ENCODE results near the gene LIF.
A peak's percentile ranks its signal among the peaks of the same experiment; 100 is the strongest.

LIF gene

DNA sequence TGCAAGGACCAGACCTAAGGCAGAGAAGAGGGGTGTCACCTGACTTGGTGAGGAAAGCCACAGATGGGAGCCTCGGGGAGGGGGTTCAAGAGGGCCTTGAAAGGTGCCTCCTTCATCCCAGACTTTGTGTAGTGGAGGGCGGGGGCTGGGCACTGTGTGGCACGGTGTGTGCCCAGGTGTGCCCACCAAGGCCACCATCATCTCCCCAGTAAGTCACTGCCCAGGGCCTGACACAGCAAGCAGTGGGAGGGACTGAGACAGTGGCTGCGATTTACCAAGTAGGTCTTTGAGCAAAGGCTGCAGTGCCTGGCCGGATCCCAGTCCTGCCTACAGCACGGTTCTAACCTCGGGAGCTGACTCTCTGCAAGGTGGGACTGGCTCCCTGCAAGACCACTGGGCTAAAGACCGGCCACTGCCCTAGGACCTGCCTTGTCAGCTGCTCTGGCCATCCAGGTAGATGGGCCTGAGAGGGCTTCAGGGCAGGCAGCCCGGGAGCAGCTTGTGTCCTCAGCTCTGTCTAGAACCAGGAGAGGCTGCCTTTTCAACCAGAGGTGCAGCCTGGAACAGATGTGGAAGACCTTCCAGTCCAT lies 18.7 kb upstream of the LIF start:
- DNase-seq (ENCODE audit: extremely low read depth in 1 of 2, low read depth in 1 of 2): no peak

DNA sequence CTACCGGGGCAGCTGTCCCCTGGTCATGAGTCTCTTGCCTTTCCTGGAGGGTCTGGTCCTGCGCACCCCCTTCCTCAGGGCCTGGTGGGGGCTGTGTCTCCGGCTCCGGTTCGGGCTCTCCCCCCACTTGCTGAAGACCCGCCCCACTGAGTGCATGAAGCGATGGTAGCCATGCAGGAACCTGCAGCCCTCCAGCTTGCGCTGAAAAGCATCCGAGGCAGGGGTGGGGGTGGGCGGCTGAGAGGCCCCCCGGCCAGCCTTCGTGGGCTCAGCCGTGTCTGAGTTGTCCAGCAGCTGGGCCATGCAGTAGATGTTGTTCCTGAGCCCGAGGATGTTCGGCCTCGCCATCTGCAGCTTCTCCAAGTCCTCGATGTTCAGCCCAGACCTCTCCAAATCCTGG lies 17.3 kb upstream of the LIF start:
- DNase-seq (ENCODE audit: extremely low read depth in 1 of 2, low read depth in 1 of 2): no peak

DNA sequence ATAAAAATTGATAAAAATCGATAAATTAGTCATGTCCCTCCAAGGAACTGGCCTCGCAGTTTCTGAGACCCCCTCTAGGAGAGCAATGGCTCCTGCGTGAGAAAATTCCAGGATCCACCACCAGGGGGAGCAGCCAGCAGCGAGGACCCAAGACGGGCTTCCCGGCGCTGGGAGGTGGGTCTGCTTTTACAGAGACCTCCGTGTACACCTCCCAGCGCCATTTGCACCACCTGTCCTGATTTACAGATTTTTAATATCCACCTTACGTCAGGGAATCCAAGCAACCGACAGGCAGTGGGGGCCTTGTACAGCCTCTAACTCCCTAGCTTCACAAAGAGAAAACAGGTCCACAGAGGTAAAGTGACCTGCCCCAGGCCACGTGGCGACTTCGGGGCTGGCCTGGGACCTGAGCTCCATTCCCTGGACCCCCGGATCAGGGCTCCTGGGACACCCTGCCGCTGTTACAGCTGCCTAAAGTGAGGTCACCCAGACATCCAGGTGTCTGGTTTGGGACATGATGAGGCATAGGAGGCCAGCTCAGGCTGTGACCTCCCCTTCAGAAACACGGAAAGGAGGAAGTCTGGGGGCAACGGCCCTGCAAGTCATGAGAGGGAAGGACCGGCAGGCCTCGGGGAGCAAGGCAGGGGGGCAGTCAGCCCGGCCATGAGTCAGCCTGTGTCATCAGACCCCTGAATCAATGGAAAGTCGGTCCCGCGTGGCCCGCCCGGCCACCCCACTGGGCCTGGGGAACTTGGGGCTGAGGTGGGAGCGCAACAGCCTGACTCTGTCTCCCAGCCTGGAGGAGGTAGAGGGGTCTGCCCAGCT lies 16.6 kb upstream of the LIF start:
- DNase-seq (ENCODE audit: extremely low read depth in 1 of 2, low read depth in 1 of 2): peak; percentile 58 to 74

DNA sequence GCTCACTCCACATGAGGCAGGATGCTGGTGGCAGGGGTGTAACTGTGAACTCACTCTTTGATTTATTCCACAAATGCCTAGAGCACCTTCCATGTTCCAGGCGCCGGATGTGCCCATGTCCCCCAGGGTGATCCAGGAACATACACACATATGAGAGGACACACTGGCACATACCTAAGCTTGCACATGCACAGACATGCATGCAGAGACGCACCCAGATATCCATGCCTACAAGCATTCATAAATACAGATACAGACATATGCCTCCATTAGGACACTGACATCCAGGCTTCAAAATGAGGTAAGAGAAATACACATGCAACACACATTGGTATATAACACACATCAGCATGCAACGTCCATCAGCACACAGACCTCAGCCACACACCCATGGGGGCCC lies 15.6 kb upstream of the LIF start:
- no peak for DNase-seq (ENCODE audit: extremely low read depth in 1 of 2, low read depth in 1 of 2)

DNA sequence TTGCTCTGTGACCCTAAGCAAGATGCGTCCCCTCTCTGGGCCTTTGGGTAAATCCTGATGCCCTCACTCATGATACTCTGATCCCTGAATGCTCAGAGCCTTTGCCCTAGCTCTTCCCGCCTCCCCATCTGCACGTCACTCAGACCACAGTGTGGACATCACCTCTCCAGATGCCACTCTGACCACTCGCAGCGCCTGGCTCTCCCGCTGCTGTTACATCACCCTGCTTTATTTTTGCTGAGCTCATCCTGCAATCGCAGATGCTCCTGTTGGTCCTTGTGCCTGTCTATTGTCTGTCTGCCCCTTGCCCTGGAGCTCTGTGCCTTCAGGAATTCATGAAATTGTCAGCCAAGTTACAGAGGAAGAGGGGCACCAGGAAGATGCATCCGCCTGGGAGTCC lies 14.6 kb upstream of the LIF start:
- no peak for DNase-seq (ENCODE audit: extremely low read depth in 1 of 2, low read depth in 1 of 2)

DNA sequence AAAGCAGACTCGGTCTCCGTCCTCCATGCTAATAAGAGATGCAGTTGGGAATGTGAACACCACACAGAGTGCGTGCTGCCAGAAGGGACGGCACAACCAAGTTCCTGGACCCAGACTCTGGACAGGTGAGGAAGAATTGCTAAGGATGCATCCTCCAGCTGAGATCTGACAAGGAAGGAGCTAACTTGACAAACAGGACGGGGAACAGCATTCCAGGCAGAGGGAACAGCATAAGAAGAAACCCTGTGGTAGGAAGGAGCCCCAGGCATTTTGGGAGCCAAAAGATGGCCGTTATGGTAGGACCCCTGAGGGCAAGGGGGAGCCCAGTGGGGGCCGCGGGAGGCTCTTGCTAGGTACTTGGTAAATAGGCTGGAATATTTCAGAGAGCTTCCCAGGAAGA lies 14.1 kb upstream of the LIF start:
- DNase-seq (ENCODE audit: extremely low read depth in 1 of 2, low read depth in 1 of 2): no peak

DNA sequence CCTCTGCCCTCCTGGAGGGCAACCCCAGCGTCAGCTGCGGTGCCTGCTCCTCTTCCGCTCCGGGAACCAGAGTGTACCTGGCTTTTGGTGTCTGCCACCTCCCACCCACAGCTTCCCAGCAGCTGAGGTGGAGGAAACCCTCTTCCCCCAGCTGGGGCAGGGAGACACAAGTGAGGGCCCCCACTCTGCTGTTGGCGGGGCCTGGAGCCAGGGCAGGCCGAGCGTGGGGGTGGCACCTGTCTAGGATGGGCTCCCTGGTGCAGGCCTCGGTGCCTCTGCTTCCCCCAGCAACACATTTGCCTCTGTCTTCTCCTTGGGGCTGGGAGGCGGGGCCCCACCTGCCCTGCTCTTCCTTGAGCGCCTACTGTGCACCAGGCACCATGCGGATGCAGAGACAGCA lies 13.7 kb upstream of the LIF start:
- DNase-seq (ENCODE audit: extremely low read depth in 1 of 2, low read depth in 1 of 2): no peak

DNA sequence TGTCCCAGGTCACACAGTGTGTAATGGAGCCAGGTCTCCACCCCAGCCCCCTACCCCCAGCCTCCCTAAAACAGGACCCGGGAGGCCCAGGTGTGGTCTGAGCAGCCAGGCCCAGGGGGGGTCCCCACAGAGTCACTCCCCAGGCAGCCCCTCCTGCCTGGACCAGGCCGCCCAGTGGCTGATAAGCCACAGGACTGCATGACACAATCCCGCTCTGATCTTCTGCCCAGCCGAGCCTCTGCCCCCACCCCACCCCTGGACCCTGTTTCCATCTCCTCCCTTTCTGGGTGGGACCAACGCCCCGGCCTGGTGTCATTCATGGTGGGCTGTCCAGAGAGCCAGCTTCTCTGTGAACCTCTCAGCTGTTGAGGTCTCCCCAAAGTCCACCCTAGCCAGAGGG lies 7.8 kb upstream of the LIF start:
- DNase-seq (ENCODE audit: extremely low read depth in 1 of 2, low read depth in 1 of 2): no peak

DNA sequence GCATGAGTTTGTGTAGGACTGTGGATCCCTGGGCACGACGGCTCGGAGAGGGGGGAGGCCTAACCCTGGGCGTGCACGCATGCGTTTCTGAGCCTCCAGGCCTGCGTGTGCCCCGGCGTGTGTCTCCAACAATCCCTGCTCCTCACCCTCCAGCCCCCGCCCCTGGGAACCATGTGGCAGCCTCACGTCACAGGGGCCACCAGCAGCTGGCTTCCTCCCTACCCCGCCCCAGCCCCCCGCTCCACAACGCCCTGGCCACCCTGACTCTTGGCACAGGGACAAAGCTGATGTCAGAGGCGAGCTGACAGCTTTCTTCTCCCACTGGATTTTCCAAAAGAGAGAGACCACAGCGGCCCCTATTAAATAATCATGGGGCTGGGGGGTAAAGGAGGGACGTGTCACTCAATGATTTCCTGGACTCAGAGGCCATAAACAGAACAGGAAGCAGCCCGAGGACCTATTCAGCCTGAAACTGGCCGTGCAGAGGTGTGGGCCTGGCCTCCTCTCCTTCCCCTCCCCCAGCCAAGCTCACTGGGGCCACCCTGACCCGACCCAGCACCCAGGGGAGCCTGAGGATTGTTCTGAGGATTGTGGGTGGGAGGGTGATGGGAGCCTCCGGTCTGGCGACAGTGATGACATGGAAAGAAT lies 6.8 kb upstream of the LIF start:
- DNase-seq (ENCODE audit: extremely low read depth in 1 of 2, low read depth in 1 of 2): no peak

DNA sequence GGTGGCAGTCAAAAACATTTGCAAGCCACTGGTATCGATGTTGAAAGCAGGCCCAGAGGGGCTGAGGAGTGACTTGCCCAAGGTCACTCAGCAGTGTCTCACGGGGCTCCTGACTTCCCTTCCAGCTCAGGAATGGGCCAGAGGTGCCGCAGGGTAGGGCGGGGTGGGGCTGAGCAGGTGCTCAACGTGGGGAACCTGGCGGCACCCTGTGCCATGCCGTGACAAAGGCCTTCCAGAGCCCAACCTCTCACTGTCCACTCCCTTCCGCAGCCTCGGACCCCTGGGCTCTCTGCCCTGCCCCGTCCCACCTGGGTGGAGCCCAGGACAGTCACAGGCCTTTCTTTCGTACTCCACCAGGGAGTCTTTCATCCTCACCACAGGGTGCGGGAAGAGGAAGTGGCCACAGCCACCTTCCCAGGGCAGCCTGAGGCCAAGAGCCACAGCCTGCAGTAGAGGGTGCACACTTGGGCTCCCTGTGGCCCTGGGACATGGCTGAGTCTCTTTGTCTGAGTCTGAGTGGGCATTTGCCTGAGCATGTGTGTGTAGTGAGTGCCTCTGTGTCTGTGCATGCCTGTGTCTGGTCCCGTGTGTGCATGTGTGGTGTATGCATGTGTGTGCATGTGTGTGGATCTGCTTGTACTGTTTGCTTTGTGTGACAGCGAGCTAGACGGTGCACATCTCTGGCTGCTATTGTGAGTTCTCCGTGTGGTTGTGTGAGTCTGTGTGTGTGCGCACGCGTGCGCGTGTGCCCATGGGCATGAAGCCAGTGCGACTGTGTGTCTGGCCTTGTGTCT lies 6.0 kb upstream of the LIF start:
- DNase-seq (ENCODE audit: extremely low read depth in 1 of 2, low read depth in 1 of 2): no peak

DNA sequence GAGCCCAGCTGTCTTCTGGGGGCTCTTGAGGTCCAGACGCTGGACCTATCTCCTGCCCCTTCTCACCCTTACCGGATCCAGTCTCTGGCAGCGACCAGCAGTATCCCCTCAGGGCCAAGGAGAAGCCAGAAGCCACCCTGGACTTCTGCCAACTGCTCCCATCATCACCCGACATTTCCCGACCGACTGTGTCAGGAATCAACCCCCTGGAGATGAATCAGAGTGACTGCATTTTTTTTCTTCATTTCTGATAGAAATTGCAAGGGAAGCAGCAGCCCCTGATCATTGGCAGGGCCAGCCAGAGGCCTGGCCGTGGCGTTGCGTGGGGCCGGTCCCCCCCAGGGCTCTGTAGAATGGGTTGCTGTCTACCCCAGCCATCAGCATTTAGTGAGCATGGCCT lies 5.2 kb upstream of the LIF start:
- no peak for DNase-seq (ENCODE audit: extremely low read depth in 1 of 2, low read depth in 1 of 2)

DNA sequence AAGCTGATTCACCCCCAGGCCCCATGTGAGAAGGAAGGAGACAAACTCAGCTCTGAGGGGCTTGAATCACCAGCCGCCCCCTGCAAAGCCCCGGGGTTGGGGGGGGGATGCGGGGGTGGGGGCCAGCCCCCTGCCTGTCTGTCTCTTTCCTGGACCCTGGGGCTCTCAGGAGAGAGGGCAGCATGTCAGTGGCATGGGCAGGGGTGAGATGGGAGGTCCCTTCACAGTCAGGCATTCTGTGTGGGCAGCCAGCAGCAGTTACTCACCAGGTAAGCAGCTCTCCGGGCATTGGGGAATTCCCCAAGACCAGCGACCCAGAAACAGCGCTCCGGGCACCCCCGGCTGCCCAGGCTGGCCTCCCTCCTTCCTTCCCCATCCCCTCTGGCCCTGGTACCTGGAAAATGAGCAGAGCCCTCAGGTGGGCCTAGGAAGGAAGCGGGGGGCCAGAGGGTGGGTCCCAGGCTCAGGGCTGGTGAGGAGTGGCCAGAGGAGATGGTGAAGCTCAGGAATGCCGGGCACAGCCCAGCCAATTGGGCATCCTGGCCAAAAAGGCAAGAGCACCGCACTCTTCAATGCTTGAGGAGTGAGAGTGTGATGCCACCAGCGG lies 4.2 kb upstream of the LIF start:
- no peak for DNase-seq (ENCODE audit: extremely low read depth in 1 of 2, low read depth in 1 of 2)

DNA sequence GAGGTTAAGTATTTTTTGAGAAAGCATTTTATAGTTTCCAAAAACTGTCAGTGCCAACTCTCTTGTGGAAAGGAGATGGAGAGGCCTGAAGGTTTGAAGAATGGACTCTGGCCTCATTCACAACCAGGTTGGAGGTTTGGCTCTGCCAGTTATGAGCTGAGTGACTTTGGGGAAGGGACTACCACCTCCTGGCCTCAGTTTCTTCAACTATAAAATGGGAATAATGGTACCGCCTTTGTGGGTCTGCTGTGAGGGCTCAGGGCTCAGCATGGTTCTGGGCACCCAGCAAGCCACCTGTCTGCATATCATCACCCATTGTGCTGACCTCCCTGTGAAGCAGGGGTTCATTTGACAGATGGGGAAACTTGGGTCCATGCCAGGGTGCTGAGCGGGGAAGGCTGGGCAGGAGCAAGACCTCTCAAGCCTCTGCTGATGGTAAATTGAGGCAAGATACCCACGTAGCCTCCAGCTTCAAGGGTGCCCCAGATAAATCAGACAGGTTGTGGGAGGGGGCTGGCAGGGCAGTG lies 3.5 kb upstream of the LIF start:
- no peak for DNase-seq (ENCODE audit: extremely low read depth in 1 of 2, low read depth in 1 of 2)

DNA sequence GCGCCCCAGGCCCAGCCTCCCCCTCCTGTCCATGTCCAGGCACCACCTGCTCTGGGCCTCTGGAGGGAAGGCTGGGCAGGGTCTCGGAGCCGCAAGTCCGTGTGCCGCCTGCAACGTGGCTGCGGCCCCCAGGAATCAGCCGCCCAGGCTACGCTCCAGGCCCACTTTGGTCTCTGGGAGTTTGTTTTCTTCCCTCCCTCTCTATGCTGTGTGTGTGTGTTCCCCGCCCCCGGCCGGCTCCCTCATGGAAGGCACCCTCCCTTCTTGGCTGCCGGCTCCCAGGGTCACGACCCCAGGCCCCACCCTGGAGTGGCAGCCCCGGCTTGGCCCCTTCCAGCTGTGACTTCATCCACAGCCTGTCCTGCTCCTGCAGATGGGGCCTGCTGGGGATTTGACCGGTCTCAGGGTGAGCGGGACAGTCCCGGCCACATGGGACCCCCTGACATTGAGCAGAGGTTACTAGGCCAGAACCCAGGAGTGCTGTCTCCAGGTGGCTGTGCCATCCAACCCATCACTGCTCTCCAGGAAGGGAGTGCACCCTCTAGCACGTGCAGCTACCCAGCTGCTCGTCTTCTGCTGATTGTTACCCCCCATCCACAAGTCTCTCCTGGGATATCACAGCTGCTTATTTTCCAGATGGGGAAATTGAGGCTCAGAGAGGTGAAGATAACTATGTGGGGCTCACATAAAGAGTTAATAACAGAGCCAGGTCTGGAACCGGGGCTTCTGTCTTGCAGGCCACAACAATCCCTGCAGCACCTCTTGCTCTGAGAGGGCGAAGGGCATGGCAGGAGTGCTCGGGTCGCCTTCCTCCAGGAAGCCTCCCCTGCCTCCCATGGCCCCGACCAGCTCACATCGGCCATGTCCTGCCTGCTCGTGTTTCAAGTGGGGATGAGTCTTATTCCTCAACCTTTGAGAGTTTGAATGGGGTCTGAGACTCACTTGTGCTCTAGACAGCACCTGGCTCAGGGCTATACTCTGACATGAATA lies 2.8 kb upstream of the LIF start:
- no peak for DNase-seq (ENCODE audit: extremely low read depth in 1 of 2, low read depth in 1 of 2)

DNA sequence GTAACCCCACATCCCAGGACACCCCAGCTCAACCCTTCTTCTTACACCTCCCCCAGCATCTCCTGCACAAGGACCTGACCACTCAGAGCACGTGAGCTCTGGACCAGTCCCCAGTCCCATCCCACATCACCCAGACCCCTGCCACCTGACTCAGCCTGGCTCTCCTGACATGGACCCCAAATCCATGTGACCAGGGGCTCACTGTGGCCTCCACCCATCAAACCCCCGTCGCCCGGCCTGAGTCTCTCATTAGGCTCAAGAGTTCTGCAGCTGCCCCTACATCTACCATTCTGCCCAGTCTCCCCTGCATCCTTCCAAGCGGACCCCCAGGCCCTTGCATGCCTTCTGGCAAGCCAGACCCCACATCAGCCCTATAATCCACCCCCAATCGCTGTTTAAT lies 1.9 kb upstream of the LIF start:
- DNase-seq (ENCODE audit: extremely low read depth in 1 of 2, low read depth in 1 of 2): no peak

DNA sequence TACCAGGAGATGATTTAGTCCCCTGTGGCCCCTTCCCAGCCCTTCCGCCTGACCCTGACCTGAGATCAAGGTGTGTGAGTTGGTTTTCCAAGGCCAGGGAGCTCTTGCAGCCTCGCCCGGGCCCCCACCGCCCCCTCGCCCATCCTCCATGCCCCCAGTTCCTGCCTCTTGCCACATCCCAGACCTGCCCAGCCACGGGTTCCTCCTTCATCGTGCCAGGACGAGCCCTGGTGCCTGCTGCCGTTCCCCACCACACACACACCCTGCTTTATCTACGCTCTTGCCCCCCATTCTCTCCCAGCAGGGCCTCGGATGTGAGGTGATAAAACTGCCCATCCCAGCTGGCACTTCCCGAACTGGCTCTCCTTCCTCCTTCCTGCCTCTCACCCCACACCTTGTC lies 1.4 kb upstream of the LIF start:
- no peak for DNase-seq (ENCODE audit: extremely low read depth in 1 of 2, low read depth in 1 of 2)

DNA sequence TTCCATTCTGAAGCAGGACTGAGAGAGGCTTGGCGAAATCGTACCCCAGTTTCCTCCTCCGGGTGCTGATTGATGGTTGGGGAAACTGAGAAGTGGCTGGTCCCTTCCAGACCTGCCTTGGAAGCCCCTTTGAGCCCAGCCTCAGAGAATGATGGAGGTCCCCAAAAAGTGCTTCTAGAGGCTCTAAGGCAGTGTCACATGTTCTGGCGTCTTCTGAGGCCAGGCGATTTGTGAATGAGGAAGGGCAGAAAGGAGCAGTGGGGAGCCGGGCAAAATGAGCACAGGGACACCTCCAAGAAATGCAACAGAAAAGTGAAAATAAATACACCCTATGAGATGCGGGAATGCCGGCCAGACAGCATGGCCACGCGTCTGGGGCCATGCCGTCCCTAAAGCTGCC lies 1.0 kb upstream of the LIF start:
- DNase-seq (ENCODE audit: extremely low read depth in 1 of 2, low read depth in 1 of 2): no peak

DNA sequence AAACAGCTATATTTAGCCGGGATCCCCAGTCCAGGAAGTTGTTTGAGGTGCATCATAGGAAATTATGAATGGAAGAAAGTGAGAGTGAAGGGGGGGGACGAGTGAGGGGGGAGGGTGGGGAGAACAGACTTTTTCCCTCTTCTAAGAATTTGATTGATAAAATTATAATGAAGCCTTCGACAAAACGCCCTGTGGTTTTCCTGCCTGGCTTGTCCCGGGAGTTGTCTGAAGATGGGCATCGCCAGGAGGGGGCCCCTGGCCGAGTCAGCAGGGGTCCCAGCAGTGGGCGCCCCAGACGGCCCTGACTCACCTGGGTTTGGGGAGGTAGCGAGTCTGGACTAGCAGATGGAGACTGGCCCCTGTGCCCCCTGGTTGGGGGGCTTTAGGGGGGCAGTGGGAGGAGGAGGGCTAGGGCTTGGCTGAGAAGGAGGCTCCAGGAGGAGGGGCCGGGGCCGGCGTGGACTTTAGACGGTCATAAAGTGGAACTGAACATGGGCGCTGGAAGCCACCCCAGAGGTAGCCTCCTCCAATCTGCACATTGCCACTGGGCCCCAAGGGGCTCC lies 336 bp upstream of the LIF start:
- DNase-seq (ENCODE audit: extremely low read depth in 1 of 2, low read depth in 1 of 2): no peak

DNA sequence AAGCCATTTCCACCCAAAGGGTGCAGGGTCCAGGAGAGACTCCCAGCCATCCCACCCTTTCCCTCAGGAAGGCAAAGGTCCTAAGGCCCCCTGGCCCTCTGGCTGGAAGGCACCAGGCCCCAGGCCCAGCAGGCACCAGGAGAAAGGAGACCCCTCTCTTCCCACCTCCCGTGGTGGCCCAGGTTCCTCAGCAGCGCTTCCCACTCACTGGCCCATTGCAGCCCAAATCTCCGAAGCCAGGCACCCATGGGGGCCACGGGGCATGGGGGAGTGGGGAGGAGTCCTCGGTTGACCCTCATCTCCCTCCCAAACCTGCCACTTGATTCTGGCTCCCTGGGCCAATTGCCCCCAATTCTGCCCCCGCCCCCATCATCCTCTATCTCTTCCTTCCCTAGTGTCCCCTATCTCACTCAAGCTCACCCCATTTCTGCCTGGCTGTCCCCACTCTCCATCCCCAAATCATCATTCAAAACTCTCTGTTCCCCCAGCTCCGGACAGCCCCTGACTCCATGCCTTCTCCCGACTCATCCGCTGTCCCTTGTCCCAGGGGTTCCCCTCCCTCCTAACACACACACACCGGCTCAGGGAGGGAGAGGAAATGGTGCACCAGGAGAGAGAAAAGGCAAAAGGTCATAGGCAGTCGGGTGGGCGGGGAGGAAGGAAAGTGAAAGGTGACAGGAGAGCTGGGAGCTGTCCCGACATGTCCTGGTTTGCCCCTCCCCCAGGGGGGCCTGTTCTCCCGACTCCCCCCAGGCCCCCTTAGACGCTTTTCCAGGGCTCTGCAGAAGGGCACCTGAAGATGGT lies 1.2 kb downstream of the LIF start:
- no peak for DNase-seq (ENCODE audit: extremely low read depth in 1 of 2, low read depth in 1 of 2)
